ENCODE results near the gene RUNX3.

Gene RUNX3

DNA sequence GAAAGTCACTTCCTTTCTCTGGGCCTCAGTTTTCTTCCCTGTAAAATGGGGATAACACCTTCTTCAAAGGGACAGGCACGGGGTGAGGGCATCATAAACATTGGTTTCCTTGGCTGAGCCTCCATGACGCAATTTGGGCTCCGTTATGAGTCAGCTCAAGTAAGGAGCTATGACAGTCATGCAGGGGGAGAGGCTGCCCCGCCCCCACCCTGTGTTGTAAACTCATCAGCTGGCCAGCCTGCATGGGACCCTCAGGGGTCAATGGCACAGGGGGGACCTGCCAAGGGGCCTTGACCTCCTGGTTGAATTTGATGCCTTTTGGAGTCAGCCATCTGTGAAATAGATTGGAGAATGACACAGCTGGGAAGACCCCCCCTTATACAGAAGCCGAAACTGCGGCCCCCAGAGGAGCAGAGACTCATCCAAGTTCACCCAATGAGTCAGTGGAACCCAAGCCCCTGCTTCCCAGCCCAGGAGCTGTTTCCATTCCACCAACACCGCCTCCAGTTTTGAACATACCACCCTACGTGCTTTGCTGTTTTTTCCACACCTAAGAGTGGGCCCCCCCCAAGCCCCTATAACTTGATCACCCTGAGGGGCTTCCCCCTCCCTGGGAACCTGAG, 36.8 kb upstream of the RUNX3 start:
- no peaks in the 10 kb centered on the region for H3K27me3 Mint-ChIP-seq
- H3K4me3 Mint-ChIP-seq: peak overlapping the region; percentile 23
- peaks cover 3% of the 10 kb centered on the region for H3K36me3 Mint-ChIP-seq
- peak overlapping the region; percentile 97 for H3K27ac Mint-ChIP-seq
- peaks cover 81% of the 10 kb centered on the region for H3K4me1 Mint-ChIP-seq (ENCODE audit: low read depth)
- H3K9me3 Mint-ChIP-seq (ENCODE audit: low read depth): no peaks in the 10 kb centered on the region

DNA sequence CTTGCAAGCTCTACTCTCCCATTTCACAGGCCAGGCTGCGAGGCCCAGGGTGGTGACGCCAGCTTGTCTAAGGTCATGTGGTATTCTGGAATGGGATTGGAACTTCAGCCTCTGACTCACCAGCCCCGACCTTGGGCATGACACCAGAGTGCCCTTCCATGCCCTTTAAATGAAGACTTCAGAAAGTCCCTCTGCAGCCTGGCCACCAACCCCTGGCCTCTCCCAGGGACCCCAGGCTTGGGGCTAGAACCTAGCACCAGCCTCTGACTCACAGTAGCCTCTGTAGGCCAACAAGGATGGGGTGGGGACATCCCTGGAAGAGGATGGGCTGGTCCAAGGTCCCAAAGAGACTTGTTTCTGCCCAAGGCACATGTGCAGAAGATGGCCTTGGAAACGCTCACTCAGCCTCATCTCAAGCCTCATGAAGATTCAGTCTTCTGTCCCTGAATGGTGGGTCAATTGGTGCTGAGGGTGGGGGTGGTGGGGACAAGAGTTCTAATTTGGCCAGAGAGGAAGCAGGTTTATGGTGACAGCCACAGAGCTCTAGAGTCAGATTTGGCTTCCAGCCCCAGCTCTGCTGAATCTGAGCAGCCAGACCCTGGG, 36.1 kb upstream of the RUNX3 start:
- peak overlapping the region; percentile 35 for H3K4me3 Mint-ChIP-seq
- peak overlapping the region; percentile 97 for H3K27ac Mint-ChIP-seq
- H3K9me3 Mint-ChIP-seq (ENCODE audit: low read depth): no peaks in the 10 kb centered on the region
- peaks cover 81% of the 10 kb centered on the region for H3K4me1 Mint-ChIP-seq (ENCODE audit: low read depth)
- peaks cover 6% of the 10 kb centered on the region for H3K36me3 Mint-ChIP-seq
- H3K27me3 Mint-ChIP-seq: no peaks in the 10 kb centered on the region

DNA sequence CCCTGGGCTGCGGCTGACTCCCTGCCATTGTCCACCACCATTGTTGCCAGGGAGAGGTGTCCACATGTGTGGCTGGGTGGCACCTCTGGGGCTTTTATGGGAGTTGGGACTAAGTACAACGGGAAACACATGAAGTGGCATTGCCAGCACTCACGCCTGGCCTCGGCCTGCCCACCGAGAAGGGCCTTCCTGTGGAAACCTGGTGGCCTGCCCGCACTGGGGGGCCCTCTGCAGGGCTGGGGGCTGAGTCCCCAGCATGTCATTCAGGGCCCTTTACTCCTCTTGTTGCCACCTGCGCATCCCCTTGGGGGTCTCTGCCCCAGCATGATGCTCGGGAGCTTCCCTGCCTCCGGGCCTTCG, 35.5 kb upstream of the RUNX3 start:
- H3K36me3 Mint-ChIP-seq: peaks cover 7% of the 10 kb centered on the region
- peaks cover 78% of the 10 kb centered on the region for H3K4me1 Mint-ChIP-seq (ENCODE audit: low read depth)
- no peaks in the 10 kb centered on the region for H3K9me3 Mint-ChIP-seq (ENCODE audit: low read depth)
- peak overlapping the region; percentile 97 for H3K27ac Mint-ChIP-seq
- H3K27me3 Mint-ChIP-seq: no peaks in the 10 kb centered on the region
- H3K4me3 Mint-ChIP-seq: peak overlapping the region; percentile 35

DNA sequence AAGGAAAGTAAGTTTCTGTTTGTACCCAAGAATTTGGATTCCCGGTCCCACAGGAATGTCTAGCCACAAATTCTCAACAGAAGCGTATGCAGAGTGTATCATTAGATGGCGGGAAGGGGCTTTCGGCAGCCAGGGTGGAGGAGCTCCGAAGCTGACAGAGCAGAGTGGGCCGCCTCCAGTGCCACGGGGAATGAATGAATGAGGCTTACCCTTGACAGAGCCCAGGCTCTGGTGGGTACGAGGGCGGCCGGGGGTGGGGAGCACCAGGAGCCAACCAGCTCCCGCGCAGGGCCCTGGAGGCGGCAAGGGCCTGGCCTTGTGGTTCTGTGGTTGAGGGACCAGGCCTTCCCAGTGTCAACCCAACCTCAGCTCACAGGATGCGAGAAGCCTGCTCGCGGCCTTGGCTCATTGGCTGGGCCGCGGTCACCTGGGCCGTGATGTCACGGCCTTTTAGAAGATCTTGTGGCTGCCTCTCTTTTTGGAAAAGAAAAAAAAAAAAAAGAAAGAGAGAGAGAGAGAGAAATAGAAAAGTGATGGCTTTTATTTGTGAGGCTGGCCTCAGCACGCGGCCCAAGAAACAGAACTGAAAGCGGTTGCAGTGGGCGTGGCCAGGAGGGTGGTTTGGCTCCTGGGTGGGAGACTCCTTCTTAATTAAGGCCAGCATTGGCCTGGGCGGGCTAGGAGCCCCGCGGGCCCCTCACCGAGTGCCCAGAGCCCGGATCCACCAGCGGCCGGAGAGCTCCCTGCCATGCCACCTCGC, 34.9 kb upstream of the RUNX3 start:
- Mint-ChIP-seq H3K9me3 (ENCODE audit: low read depth) (no peaks in the 10 kb centered on the region), H3K4me3 (peak overlapping the region; percentile 94), H3K27ac (peak overlapping the region; percentile 97), H3K27me3 (no peaks in the 10 kb centered on the region), H3K4me1 (ENCODE audit: low read depth) (peaks cover 78% of the 10 kb centered on the region), H3K36me3 (peaks cover 7% of the 10 kb centered on the region)

DNA sequence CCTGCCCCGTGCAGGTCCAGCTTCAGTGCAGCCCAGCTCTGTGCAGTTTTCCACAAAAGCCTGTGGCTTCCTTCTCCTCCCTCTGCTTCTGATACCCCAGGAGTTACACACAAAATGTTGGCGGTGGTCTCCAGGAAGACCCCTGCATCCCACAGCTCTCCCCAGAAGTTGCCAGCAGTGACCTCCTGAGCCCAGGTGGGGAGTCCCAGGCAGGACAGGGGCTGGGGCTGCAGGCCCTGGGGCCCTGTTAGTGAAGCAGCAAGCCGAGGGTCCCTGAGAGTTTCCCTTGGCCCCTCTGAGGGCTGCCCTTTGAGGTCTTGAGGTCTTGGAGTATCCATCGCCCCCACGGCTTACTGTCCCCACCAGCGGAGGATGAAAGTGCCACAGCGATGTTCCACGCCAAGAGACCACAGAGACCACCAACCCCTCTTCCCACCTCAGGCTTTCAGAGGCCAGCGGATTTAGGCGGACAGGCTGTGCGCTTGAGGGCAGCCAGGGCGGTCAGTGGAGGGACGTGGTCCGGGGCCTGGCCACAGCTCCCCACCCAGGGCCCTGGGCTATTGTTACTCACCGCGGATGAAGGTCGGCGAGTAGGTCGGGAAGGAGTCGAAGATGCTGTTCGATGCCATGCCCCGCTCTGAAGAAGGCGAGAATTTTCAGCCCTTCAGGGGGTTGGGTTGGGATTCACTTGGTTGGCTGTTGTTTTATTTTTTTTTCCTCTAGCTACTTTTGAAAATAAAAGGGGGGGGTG, 34.0 kb upstream of the RUNX3 start:
- Mint-ChIP-seq H3K4me3 (peak overlapping the region; percentile 94), H3K4me1 (ENCODE audit: low read depth) (peaks cover 78% of the 10 kb centered on the region), H3K27me3 (no peaks in the 10 kb centered on the region), H3K27ac (peak overlapping the region; percentile 97), H3K36me3 (peaks cover 7% of the 10 kb centered on the region), H3K9me3 (ENCODE audit: low read depth) (no peaks in the 10 kb centered on the region)

DNA sequence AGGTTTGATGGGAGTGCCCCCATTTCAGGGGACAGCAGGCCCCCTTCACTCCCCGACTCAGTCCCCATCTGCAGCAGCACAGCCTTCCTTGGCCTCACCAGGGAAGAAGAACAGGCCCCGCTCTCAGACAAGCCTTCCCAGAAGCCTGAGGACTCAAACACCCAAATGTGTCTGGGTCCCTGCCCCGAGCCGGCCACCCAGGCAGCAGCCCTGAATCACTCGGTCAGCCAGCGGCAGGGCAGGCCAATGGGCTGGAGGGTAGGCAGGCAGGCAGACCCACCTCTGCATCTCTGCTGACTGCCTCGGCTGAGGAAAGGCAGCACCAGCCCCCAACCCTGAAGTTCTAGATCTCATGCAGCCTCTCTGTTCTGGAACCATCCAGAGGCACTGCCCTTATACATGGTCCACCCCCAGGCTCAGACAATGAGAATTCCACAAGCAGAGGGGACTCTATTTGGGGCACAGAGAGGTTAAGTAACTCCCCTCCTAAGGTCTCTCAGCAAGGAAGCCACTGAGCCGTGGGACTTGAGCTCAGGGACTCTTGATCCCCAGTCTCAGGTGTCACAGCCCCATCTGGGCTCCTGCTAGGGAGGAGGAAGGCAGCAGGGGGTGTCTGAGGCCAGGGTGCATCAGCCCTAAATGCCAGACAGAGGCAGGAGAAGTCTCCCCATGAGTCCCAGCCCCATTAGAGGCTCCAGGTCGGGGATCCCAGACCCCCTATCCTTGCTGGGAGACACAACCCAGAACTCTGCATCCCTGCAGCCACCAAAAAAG, 33.2 kb upstream of the RUNX3 start:
- Mint-ChIP-seq H3K4me1 (ENCODE audit: low read depth) (peaks cover 75% of the 10 kb centered on the region), H3K4me3 (peak overlapping the region; percentile 94), H3K27ac (peak overlapping the region; percentile 97), H3K36me3 (peaks cover 7% of the 10 kb centered on the region), H3K9me3 (ENCODE audit: low read depth) (no peaks in the 10 kb centered on the region), H3K27me3 (no peaks in the 10 kb centered on the region)

DNA sequence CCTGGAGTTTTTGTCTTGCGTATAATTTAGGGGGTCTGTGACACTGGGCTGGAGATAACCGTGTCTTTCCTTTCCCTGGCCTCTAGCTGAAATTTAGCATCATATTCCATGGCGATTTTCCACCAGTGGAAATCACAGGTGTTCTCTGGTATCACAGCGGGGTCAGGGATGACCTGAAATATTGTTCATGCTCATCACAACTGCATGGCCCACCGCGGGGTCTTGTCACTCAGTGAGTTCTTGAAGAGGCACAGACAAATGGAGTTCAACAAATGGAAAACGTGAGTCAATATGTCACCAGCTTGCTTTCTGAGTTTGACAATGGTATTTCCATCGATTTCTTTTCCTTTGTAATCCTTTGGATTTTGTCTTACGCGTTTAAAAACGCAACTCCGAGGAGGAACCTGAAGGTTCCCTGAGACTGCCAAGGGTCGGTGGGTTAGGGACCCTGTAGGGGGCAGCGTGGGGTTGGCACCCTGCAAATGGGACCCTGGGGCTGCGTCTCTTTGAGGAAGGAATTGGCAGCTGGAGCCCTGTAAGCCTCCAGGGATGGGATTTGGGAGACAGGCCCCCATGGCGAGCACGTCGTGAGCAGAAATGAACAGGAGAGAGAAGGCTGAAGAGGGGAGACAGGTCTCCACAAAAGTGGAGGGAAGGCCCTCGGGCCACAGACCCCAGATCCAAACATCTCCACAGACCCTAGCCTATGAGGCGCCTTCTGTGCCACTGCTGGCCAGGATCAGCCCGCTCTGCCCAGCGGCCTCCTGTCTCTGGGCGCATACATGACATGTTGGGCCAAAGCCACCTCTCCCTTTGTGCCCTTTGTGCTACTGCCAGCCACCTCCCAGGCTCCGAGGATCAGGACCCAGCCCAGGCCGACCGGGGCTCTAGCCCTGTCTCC, 32.1 kb upstream of the RUNX3 start:
- peaks cover 11% of the 10 kb centered on the region for H3K36me3 Mint-ChIP-seq
- H3K4me3 Mint-ChIP-seq: peak overlapping the region; percentile 94
- no peaks in the 10 kb centered on the region for H3K27me3 Mint-ChIP-seq
- H3K27ac Mint-ChIP-seq: peak overlapping the region; percentile 97
- no peaks in the 10 kb centered on the region for H3K9me3 Mint-ChIP-seq (ENCODE audit: low read depth)
- H3K4me1 Mint-ChIP-seq (ENCODE audit: low read depth): peaks cover 76% of the 10 kb centered on the region

DNA sequence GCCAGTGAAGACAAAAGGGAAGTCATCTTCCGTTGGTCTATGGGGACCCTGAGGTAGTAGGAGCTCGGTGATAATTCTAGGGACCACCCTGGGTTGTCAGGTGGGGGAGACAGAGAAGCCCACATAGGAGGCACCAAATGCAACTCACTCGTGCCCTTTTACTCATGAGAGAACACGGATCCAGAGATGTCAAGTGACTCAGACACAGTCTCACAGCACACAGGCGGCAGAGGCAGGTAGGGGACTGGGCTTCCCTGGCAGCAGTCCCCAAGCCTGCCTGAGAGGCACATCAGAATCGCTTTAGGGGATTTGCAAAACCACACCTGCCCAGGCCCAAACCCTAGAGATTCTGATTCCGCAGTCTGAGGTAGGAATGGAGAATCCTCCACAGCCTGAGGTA, 31.3 kb upstream of the RUNX3 start:
- Mint-ChIP-seq H3K36me3 (peaks cover 14% of the 10 kb centered on the region), H3K27me3 (no peaks in the 10 kb centered on the region), H3K9me3 (ENCODE audit: low read depth) (no peaks in the 10 kb centered on the region), H3K27ac (peak overlapping the region; percentile 97), H3K4me3 (peak overlapping the region; percentile 94), H3K4me1 (ENCODE audit: low read depth) (peaks cover 76% of the 10 kb centered on the region)

DNA sequence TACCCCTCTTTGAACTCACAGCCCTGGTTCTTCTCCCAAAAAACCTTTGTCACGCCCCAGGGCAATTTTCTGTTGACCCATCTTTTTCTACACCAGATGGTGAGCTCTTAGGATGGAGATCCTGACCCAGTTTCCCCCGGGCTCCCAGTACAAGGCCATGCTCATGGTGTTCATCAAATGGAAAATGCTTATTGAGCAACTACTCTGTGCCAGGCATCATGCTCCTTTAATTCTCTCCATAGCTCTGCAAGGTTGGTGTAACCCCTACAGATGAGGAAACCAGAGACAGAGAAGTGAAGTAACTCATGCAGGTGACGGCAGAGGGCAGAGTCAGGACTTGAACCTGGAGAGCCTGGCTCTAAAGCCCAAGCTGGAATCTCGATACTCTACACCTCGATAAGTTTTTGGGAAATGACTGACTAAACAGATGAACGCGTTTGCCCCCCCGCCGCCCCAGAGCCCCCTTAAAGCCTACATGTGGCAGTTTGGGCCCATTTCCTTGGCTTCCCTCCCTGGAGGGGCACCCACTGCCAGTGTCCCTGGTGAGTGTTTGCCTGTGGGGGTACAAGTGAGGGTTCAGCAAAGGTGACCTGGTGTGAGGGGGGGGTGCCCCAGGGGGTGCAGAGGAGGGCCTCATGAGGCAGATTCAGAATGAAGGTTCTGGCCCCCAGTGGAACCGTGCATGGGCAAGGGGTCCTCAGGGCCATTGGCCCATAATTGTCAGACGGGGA, 30.2 kb upstream of the RUNX3 start:
- H3K4me3 Mint-ChIP-seq: peak overlapping the region; percentile 68
- H3K4me1 Mint-ChIP-seq (ENCODE audit: low read depth): peaks cover 76% of the 10 kb centered on the region
- H3K9me3 Mint-ChIP-seq (ENCODE audit: low read depth): no peaks in the 10 kb centered on the region
- H3K36me3 Mint-ChIP-seq: peaks cover 16% of the 10 kb centered on the region
- H3K27me3 Mint-ChIP-seq: no peaks in the 10 kb centered on the region
- H3K27ac Mint-ChIP-seq: peak overlapping the region; percentile 78

DNA sequence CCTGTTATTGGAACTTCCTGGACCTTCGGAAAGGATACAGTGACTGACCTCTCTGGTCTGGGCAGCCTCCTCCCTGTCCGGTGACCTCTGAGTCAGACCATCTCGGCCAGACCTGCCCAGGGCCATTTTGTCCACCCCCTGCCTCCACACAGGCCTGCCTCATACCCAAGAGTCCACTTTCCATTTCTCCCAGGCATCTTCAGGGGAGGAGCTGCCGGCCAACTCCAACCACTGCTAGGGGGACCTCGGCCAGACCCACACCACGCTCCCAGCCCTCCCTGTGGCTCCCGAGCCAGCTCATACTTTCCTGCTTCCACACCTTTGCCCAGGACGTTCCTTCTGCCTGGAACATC, 29.5 kb upstream of the RUNX3 start:
- Mint-ChIP-seq H3K27me3 (no peaks in the 10 kb centered on the region), H3K4me3 (peak overlapping the region; percentile 64), H3K27ac (peak overlapping the region; percentile 78), H3K4me1 (ENCODE audit: low read depth) (peaks cover 77% of the 10 kb centered on the region), H3K9me3 (ENCODE audit: low read depth) (no peaks in the 10 kb centered on the region), H3K36me3 (peaks cover 20% of the 10 kb centered on the region)

DNA sequence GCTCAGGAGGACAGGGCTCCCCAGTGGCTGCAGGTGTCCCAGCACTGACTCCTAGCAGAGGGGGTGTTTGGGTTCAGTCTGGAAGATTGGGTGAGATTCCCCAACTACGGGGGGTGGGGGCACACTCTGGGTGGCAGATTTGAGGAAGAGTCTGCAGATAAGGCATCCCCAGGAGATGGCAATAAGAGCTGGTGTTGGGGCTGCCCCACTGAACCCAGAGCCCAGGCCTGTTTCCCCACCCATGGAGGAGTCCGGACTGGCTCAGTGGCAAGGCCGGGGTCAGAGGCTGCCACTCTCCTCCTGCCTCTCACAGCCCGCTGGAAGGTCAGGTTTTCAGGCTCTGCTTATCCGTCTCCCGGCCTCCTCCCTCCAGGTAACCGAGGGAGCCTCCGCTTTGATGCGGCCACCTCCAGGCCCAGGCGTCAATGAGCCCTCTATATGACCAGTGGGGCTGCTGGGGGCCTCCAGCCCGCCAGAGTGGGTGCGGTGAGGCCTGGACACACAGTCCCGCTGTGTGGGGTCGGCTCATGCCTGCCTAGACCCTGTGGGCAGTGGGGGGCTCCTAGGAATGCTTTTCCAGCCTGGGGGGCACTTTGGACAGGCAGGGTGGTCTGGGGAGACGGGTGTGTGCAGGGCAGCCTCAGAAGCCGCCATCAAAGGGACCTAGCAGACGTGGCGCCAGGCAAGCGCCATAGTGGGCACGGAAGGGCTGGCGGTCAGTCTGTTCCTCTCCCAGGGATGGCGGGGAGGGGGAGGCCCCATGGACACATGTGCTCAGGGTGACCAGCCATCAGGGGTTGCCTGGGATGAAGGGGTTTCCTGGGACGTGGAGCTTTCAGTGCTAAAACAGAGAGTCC, 28.9 kb upstream of the RUNX3 start:
- H3K4me3 Mint-ChIP-seq: peak overlapping the region; percentile 42

DNA sequence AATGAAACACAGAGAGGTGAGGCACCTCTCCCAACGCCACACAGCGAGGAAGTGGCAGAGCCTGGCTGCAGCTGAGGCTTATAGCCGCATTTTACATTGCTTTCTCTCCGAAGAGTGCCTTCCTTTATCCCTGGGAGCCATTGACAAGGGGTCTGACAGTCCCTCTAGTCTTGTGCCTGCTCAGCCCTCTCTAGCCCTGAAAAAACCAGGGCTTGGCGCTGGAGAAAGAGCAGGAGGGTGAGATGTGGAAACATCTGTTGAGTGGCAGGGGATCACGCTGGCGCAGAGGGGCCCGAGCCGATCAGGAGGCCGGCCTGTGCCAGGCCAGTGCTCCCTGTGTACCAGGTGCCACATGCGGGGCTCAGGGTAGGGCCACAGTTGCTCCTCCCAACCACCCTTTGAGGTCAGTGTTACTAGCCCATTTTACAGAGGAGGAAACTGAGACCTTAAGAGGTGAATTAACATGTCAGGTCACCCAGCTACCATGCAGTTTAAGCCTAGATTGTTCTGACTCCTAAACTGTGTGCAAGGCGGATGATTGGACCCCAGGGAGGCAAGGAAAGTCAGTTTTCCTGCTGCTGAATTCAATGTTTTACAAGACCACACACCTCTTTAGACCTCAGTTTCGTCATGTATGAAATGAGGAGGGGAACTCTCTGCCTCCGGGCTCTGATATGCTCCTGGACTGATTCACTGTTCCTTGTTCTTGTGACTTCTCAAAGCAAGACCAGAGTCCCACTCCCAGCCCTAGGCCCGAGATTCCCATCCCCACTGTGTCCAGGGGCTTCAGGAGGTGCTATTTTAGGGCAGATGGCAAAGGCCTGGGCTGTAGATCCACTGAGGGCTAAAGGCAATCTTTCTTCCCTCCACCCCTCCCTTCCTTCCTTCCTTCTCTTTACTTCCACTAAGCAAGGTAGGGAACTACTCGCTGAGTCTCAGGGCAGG, 28.0 kb upstream of the RUNX3 start:
- Mint-ChIP-seq H3K4me1 (ENCODE audit: low read depth) (peaks cover 82% of the 10 kb centered on the region), H3K27me3 (no peaks in the 10 kb centered on the region), H3K36me3 (peaks cover 20% of the 10 kb centered on the region), H3K4me3 (peak overlapping the region; percentile 72), H3K27ac (peak overlapping the region; percentile 82), H3K9me3 (ENCODE audit: low read depth) (no peaks in the 10 kb centered on the region)

More for the DNA sequence above, 28.9 kb upstream of the RUNX3 start:
- Mint-ChIP-seq H3K36me3 (peaks cover 20% of the 10 kb centered on the region), H3K27me3 (no peaks in the 10 kb centered on the region), H3K4me1 (ENCODE audit: low read depth) (peaks cover 80% of the 10 kb centered on the region), H3K27ac (peak overlapping the region; percentile 81), H3K9me3 (ENCODE audit: low read depth) (no peaks in the 10 kb centered on the region)
